Measurements from ENCODE around the gene CNN3.

Gene CNN3

DNA sequence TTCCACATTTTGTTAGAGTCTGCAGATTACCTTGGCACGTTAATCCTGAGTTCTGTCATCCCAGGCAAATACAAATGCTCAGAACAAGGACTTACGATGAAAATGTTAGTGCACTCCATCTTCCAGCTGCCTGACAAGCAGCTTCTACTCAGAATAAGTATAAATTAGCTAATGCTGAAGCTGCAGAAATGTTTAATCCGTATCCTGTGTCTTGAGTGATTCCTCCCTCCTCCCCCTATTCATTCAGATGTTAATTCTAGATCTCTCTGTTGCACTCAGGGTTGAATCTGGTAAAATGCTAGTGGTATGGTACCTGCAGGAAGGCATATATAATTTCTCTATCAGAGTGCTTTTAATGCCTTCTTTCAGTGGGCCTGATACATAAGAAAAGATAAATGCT is 39.8 kb downstream of the CNN3 start:
- DNase-seq: no peak

DNA sequence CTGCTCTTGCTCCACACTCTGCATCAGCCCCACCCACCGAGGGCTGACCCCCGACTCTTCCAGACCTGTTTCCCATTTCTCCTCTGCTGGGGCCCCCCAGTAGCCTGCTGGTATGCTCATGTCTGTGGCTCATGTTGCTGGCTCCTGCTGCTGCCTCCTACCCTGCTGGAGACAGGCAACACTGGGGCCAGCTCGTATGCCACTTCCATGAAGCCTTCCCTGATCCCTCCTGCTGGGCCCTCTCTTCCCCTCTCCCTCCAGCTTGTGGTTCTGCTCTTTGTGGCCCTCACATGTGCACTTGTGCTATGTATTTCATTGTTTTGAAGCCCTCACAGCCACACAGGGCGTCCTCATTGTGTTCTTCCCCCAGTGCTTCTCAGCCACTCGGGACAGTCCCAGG is 40.5 kb downstream of the CNN3 start:
- DNase-seq: no peak

DNA sequence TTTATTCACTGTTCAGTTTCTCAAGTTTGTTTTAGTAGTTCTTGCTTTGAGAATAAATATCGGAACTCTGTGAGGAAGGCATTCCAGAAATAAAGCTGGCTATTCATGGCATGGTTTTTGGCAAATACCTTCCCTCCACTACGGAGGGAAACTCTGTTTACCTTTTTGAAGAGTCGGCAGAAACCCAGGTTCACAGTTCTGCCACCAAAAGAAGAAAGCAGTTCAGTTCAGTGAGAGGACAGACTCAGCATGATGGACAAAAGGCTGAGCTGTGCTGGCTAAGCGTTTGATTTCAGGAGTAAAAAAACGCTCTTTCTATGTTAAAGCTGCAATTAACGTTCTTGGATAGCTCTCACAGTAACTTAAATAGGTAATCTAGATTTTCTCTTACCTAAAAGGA is 42.4 kb downstream of the CNN3 start:
- no peak for DNase-seq

DNA sequence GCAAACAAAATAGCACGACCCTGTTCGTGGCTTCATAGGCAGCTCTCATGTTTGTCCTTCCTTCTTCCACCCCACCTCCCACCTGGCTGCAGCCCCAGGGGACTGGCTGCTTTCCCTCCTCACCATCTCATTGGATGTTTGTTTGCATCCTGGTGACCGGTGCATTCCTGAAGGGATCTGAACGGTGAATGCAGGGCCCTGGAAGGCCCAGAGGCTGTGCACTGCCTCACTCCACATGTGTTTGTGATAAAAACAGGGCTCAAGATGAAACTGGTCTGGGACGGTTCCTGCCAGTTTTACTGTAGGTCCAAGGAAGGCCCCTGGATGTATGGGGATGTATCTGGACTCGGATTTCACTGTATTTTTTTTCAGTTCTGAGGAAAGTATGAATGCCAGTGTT is 42.8 kb downstream of the CNN3 start:
- DNase-seq: no peak

DNA sequence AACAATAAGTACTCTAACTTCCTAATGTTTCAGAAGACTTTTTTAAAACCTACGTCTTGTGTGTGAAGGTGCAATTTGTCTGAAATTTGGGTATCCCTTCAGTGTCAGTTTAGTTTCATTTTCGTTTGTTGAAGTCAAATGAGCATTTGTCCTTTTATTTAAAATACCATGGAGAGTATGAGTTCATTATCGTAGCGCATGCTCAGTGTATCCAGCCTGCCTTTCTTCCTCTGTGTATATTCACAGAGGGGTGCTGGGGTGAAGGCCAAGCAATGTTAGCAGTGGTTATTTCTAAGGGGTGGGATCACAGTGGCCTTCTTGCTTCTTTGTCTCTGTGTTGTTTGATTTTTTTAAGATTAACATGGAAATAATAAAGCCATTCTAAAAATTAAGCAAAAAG is 43.2 kb downstream of the CNN3 start:
- no peak for DNase-seq

DNA sequence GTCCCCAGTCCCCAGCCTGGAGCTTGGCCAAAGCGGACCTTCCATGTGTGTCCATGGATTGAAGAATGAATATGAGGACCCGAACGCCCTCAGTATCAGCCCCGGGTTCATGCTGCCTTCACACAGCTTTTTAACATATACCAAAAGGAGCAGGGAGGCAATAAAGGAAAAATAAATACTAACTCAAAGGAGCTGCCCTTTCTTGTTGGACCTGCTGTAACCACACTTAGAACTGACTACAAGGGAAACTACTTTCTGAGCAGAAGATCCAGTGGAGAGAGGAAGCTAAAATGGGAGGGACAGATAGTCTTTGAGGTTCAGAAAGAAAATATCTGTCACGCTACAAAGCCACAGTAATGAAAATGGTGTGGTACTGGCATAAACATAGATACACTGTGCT is 48.6 kb downstream of the CNN3 start:
- no peak for DNase-seq

DNA sequence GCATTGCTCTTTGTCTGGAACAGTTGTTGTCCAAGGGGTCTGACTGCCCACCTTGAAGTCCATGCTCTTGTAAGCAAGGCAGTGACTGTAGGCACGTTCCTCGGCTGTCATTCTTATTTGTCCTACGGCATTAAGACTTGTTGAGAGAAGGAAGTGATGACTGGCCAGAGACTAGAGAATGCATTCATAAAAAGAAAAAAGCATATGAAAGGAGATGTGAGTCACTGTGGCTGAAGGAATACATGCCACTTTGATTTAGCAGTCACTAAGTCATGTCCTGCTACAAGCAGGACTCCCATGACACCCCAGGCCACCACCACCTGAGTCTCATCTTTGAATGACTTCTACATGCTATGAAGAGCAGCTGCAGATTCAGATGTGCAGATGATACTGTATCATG is 50.5 kb downstream of the CNN3 start:
- no peak for DNase-seq

DNA sequence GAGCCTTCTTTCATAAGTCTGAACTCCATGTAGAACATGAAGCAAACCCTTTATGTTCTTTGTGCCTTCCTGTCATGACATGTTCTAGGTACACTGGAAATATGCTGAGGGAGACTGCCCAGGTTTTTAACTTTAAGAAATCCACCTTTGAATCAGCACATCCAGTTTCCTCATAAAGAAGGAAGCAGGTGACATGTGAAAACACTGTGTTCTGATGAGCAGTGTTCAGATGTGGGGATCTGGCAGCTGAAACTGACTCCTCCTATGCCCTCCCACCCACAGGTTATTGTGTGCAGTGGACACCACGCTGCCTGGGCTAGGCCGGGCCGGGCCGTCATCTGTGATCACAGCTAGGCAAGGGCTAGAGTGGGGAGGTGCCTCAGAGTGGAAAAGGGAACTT is 51.1 kb downstream of the CNN3 start:
- DNase-seq: no peak

DNA sequence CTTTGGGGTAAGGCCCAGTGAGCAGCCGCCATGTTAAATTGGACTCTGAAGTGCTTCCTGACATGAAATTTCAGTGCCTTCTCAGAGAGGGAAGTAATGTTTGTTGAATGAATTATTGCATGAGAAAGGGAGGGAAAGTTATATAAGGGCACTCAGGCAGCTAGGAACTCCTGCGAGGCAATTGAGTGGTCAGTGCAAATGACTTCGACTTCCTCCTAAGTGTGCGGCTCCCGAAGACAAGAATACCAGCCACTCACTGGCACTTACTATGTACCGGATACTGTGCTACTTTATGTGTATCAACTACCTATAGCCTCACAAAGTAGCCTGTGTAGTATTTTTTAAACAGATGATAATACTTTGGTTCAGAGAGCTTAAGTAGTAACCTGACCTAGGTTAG is 52.5 kb downstream of the CNN3 start:
- DNase-seq: no peak

DNA sequence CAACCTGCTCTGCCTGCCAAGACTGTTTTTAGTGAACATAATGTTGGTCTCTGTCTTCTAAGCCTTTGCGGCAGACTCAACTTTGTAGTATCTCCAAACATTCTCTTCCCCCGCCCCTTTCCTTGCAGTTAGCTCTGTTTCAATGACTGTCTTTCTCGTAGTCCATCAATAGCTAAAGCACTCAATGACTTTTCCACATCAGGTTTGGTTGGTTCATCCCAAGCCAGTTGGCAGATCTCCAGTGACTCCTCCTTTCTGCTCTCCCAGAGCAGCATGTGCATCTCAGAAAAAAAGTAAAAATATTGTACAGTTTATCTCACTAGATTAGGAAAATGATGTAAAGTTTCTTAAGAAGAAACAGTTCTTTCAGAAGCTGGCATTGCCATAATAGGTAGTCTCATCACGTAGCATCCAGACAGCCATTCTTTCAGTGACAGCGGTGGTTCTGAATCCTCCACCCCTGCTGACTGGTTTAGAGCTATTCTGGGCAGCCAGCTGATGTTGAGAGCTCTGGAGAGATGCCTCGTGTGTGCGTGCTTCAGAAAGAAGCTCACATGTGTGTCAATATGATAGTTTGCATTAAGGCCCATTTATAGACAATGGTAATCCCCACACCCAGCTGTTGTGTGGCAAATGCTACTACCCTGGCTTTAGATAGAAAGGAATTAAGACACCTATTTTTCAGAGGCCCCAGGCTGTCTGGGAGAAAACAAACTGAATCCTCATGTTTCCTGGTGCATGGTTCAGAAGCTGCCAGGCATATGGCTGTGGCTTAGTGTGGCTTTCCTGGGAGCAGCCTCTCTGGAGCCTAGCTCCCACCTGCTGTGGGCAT is 53.2 kb downstream of the CNN3 start:
- DNase-seq: no peak

DNA sequence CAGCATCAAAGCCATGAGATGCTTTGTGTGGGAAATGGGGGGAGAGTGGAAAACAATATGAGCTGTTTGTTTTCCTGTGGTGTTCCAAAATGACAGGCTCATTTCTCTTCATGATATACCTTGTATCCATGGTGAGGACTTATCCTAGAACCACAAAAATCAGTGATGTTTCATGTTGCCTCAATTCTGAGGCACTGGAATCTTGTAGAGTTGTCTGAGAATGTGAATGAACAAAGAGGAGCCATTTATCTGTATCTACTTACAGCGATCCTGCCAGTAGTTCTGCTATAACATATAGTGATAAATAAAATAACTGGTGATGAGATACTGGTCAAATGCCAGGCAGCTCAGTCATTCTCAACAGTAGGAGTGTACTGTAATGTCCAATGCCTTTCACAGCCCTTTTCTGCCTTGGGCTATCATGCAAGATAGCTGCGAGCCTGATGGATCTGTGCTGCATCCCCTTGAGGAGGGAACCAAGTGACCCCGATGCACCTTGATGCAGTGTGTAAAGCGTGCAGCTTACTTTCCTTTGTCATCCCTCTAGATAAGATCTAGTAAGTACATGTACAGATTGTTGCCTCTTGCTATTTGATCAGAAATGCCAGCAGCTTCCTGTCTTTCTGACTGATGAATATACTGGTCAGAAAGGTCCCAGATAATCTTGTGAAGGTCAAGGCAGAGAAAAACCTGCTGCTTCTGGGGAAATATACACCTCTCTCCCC is 54.0 kb downstream of the CNN3 start:
- DNase-seq: no peak

DNA sequence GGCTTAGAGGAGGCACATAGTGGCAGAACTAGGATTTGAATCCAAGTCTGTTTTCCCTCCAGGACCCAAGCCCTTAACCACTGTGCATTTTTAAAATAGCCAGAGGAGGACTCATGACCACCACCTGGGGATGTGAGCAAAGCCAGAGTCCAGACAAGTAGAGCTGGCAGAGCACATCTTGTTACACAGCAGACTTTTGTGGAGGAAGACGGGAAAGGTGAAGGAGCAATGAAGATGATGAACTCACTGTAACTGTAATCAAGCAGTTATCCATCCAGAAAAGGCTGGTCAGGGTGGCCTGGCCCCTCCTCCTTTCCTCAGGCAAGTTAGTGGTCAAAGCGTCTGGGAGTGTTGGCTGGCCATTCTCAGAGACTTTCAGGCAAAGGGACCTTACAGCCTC is 55.9 kb downstream of the CNN3 start:
- DNase-seq: no peak

DNA sequence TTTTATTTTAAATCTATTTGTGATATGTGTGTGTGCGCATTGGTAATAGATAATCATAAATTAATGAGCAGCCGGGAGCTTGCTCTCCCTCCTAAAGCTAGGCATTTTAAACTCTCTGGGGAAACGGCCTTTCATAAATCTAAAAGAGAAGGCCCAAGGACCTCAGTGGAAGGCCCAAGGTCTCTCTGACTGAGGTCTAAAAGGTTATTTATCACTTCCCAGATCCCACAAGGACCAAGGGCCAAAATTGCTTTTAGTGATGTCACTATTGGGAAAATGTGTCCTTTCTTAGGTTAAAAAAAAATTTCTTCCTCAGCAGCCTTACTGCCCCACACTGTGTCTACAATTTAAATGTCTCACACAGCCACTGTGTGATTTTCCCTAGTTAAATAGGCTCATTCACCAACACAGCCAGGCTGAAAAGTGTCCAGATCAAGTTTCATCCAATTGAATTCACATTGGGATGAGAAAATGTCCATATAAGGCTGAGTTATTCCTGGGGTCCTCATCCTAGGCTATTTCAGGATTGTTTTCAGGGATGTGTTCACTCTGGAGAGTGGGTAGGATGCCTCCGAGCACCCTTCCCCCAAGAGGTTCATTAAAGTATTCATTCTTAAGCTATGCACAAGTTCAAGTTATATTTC is 60.6 kb downstream of the CNN3 start:
- DNase-seq: no peak

DNA sequence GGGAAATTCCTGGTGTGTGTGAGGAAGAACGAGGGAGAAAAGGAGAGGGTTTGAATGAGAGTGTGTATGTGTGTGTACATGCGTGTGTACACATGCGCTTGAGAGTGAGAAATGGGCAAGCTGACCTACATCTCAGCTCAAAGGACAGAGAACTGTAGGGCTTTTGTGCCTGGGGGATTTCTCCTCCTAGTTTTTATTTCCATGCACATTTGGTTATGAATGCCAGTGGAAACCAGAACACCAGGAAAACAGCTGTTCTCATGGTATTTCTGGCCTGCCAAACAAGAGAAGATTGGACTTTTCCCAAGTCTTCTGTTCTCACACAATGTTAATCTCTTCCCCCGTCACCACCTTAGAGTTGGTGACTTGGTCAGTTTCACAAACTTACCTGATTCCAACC is 61.5 kb downstream of the CNN3 start:
- DNase-seq: no peak

DNA sequence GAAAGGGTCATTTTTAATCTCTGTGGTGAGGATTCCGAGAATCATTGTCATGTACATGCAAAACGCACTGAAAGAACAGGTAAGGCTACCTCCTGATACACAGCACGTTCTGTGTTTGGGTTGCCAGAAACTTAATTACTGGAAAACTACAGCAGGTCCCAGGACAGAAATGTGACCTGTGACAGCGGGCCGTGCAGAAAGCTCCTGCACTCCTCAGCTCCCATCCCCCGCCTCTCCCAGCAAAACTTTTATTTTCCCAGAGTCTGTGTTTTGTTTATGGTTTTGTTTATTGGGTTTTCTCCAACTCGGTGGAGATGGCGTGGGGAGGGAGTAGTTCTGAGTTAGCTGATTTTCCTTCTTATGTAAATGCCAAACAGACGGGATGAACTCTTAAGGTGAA is 62.1 kb downstream of the CNN3 start:
- DNase-seq: no peak

DNA sequence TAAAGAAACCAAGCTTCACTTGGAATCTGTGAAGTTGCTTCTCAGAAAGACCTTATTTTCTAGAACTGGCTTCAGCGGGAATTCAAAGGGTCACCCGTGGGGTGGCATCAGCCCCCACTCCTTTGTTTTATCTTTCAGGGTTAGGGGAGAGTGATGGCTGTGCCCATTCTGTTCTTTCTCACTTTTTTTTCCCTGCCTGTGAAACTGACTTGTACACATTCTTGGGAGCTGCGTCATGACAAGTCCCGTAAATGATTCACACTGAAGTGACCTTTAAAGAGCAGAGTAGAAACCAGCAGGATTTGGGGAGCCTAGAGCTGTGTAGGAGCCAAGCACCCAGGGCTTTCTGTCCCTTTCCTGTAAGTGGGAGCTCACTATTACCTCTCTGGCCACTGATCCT is 63.0 kb downstream of the CNN3 start:
- no peak for DNase-seq

DNA sequence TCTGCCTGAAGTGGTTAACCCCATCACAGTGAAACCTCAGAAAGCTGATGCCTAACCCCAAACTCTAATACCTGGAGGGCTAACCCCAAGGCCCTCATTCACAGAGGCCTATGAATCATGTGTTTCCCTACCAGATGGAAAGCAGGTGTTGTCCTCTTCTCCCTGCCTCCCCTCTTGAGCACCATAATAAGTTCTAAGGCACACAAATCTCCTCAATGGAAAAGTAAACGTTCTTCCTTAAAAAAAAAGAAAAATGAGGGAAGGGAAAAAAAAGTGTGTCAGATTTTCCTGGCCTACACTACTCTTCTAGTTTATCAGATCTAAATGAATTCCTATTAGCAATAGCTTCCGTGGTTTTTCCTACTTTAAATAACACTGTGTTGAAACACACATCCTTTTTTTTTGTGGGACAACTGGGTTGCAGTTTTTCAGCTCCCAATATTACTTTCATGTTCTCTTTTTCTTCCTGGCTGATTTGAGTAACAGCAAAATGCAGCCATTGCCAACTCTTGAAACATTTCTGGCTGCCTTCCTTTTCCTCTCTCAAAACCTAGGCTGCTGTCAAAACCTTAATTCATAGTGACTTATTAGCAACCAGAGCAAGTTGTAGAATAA is 63.5 kb downstream of the CNN3 start:
- no peak for DNase-seq

DNA sequence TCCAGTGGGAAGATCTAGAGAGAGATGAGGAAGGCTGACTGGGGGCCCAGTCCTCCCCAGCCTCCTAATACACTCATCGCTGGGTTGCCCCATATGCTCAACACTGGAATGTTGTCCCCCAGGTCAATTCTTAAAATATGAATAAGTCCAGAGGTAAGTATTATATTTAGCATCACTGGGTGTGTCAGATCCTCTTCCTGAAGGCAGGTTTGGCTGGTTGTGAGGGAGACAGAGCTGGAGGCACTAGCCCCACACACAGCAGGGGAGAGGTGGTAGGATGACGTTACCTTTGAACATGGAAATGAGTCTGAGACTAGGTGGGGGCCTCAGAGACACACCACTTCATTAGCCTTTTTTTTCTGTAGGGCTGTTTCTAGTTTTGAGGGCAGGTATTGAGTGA is 64.2 kb downstream of the CNN3 start:
- DNase-seq: no peak

DNA sequence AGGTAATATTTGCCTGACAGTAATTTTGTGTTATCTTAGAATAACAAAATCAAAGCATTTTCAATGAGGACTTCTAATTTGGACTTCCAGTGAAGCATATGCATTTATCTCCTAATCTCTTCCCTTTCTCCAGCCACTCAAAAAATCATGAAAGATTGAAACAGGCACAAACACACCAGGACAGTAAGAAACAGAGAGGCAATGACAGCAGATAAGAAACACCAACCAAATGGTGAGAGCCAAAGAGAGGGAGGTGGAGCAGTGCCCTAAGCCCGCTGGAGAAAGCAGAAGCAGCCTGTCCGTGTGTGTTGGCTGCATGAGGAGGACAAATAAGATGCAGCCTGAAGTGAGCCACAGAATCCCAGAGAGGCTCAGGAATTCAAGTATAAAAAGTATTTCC is 67.7 kb downstream of the CNN3 start:
- no peak for DNase-seq

DNA sequence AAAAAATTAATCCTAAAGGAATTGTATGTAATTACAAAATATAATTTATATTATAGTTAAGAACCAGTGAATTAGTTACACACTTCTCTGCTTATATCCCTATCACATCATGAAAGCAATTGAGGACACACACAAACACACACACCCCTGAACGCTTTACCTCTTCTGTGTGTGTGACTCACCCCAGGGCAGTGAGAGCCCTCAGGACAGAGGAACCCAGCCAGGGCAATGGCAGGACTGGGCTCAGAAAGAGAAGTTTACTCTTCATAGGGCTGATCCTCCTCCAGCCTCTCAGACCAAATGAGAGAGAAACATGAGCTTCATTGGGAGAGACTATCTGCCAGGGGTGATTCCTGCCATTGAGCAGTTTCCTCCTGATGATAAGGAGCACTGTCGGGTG is 68.6 kb downstream of the CNN3 start:
- no peak for DNase-seq

DNA sequence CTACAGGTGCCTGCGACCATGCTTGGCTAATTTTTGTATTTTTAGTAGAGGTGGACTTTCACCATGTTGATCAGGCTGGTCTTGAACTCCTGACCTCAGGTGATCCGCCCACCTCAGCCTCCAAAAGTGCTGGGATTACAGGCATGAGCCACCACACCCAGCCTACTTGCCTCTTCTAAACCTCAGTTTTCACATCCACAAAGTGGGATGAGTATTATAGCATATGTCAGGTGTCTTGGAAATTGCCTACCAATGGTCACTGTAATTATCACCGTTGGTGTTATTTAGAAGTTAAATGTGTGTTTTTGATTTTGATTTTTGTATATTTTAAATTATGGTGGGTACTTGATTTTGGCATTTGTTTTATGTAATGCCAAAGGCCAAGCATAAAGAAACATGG is 70.0 kb downstream of the CNN3 start:
- DNase-seq: no peak

DNA sequence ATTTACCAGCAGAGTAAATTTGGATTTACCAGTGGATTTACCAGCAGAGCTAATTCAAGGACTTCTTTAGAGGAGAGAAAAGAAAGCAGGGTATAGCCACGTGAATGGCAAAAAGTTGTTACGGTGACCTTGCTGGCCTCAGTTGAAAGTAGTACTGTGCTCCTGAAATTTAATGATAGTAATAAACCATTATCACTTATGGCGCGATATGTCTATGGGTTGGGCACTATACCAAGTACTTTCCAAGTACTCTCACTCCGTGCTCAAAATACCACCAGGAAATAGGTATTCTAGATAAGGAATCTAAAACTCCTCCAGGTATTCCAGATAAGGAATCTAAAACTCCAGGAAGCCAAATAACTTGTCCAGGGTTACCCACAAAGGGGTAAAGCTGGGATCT is 70.9 kb downstream of the CNN3 start:
- DNase-seq: no peak

DNA sequence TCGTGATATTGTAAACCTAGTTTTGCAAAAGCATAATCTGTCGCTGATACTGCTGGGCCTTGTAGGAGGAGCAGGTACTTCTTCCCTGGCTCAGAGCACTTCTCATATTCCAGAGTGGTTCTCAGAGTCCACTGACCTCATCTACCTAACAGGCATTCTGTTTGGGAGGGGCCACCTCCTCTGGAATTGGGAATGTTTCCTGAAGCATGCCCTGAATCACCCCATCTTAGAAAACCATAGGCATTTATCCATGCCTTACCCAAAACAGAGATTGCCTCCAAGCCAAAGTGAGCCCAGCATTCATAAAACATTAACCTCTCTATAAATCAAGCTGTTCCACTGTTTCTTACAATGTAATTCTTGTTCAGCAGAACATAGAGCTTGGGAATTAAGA is 71.6 kb downstream of the CNN3 start:
- DNase-seq: no peak

Data from activated CD4-positive, CD25-positive, alpha-beta regulatory T cell (primary cell).